ENCODE measurements around the gene ENDOD1. TPM values are rescaled to one million over a fixed set of nuclear protein-coding genes. Genes with fewer than 3 reads are reported as not detected.
"Not testable (repeated sequence)": the region's sequence is repeated elsewhere in the genome, so short reads cannot be mapped to it uniquely, and the experiment has no call there.

The ENDOD1 gene
- total RNA-seq, 1 donor from 2014 or later: 30.4 TPM

DNA sequence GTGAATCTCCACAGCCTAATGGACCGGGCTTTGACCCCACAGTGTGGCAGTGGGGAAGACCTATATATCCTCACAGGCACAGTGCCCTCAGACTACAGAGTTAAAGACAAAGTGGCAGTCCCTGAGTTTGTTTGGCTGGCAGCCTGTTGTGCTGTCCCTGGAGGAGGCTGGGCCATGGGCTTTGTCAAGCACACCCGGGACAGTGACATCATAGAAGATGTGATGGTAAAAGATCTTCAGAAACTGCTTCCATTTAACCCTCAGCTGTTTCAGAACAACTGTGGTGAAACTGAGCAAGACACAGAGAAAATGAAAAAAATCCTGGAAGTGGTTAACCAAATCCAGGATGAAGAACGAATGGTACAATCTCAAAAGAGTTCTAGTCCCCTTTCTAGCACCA lies 39.0 kb downstream of the ENDOD1 start:
- peaks cover 16% of the 10 kb centered on the region for H3K36me3 ChIP-seq
- no peak overlapping the region for H3K27ac ChIP-seq
- intact Hi-C loops (cut with DNase I): no loop called here
- no peaks in the 10 kb centered on the region for H3K9me3 ChIP-seq
- no peaks in the 10 kb centered on the region for H3K27me3 ChIP-seq (ENCODE audit: low read depth)
- TF ChIP-seq, protein P1, sequence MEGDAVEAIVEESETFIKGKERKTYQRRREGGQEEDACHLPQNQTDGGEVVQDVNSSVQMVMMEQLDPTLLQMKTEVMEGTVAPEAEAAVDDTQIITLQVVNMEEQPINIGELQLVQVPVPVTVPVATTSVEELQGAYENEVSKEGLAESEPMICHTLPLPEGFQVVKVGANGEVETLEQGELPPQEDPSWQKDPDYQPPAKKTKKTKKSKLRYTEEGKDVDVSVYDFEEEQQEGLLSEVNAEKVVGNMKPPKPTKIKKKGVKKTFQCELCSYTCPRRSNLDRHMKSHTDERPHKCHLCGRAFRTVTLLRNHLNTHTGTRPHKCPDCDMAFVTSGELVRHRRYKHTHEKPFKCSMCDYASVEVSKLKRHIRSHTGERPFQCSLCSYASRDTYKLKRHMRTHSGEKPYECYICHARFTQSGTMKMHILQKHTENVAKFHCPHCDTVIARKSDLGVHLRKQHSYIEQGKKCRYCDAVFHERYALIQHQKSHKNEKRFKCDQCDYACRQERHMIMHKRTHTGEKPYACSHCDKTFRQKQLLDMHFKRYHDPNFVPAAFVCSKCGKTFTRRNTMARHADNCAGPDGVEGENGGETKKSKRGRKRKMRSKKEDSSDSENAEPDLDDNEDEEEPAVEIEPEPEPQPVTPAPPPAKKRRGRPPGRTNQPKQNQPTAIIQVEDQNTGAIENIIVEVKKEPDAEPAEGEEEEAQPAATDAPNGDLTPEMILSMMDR (IDR thresholded peaks at IDR 0.05): no peak
- H3K4me3 ChIP-seq: no peak overlapping the region
- no peak for ATAC-seq
- H3K4me1 ChIP-seq: no peaks in the 10 kb centered on the region
- no peak for DNase-seq

DNA sequence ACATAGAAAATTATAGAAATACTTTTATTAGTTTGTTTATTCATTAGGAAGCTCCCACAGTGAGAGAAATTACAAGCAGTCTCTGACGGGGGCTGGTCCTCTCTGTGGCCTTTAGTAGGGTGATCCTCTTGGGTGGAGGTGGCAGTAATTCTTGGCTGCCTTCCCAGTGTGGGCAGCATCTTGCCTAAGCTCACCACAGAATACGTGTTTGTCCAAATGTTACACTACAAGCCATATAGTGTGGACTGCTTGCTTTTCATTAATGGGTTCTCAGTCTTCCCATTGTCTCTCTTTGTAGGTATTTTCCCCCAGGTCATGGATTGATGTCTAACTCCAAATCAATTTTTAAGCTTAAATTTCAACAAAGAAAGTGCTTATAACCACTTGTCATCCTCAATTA lies 43.3 kb downstream of the ENDOD1 start:
- Histone ChIP-seq H3K4me3 (no peak overlapping the region), H3K27ac (no peak overlapping the region), H3K4me1 (no peaks in the 10 kb centered on the region), H3K9me3 (no peaks in the 10 kb centered on the region), H3K27me3 (ENCODE audit: low read depth) (no peaks in the 10 kb centered on the region), H3K36me3 (peaks cover 15% of the 10 kb centered on the region)
- TF ChIP-seq, protein P1 (IDR thresholded peaks at IDR 0.05): no peak
- intact Hi-C loops (cut with DNase I): no loop called here
- ATAC-seq (peak; percentile 40 to 61), DNase-seq (no peak)

GRCh38 chr11:95134491-95134890 lies 44.8 kb downstream of the ENDOD1 start:
- H3K4me3 ChIP-seq: no peak overlapping the region
- intact Hi-C loops (cut with DNase I): no loop called here
- no peaks in the 10 kb centered on the region for H3K9me3 ChIP-seq
- H3K4me1 ChIP-seq: no peaks in the 10 kb centered on the region
- no peaks in the 10 kb centered on the region for H3K27me3 ChIP-seq (ENCODE audit: low read depth)
- no peak for DNase-seq
- no peak overlapping the region for H3K27ac ChIP-seq
- peak in 1 of 2 donors; percentile 26 for ATAC-seq
- TF ChIP-seq, protein P1 (IDR thresholded peaks at IDR 0.05): no peak
- H3K36me3 ChIP-seq: no peaks in the 10 kb centered on the region

GRCh38 chr11:95135155-95135554 lies 45.5 kb downstream of the ENDOD1 start:
- Histone ChIP-seq H3K27ac (no peak overlapping the region), H3K27me3 (ENCODE audit: low read depth) (no peaks in the 10 kb centered on the region), H3K9me3 (no peaks in the 10 kb centered on the region), H3K36me3 (no peaks in the 10 kb centered on the region), H3K4me3 (no peak overlapping the region), H3K4me1 (no peaks in the 10 kb centered on the region)
- TF ChIP-seq, protein P1 (IDR thresholded peaks at IDR 0.05): no peak
- intact Hi-C loops (cut with DNase I): no loop called here
- no peak for ATAC-seq
- no peak for DNase-seq

DNA sequence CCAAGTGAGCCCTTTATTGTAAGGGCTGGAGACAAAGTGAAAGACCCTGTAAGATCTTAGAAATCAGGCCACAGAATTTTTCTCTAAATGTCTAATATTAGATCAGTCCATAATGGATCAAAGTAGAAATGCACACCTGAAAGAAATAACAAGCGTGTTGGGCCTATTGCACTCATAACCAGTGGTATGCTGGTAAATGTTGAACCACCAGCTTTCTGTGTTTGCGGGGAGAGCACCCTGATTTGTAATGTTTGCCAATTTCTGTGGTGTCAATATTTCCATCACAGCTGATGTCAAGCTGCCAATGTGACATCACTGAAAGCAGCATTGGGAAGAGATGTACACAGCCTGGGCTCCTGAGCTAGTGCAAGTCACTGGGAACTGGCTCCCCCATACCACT lies 46.2 kb downstream of the ENDOD1 start:
- intact Hi-C loops (cut with DNase I): no loop called here

DNA sequence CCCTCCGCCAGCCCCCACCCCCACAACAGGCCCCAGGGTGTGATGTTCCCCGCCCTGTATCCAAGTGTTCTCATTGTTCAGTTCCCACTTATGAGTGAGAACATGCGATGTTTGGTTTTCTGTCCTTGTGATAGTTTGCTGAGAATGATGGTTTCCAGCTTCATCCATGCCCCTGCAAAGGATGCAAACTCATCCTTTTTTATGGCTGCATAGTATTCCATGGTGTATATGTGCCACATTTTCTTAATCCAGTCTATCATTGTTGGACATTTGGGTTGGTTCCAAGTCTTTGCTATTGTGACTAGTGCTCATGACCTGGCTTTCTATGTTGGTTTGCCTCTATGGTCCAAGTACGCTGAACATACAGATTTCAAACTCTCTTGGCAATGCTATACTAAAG lies 47.1 kb downstream of the ENDOD1 start:
- H3K27me3 ChIP-seq (ENCODE audit: low read depth); H3K9me3 ChIP-seq; H3K4me3 ChIP-seq; intact Hi-C loops (cut with DNase I); H3K36me3 ChIP-seq; H3K27ac ChIP-seq; DNase-seq; ATAC-seq; H3K4me1 ChIP-seq: not testable (repeated sequence)

More for the DNA sequence above, 46.2 kb downstream of the ENDOD1 start:
- TF ChIP-seq, protein P1 (IDR thresholded peaks at IDR 0.05): no peak
- Histone ChIP-seq H3K9me3 (no peaks in the 10 kb centered on the region), H3K27ac (no peak overlapping the region), H3K27me3 (ENCODE audit: low read depth) (no peaks in the 10 kb centered on the region), H3K4me3 (no peak overlapping the region), H3K4me1 (no peaks in the 10 kb centered on the region), H3K36me3 (no peaks in the 10 kb centered on the region)
- DNase-seq: no peak
- ATAC-seq: no peak
